VCaP (cell line): ENCODE data around the gene CAPN12.

Experiments
- H3K27ac ChIP-seq: fragments of 450-650 bp; 2 replicates; pipeline ENCODE4 v1.5.1; 2017
- CTCF ChIP-seq: fragments of 450-650 bp; conservative IDR thresholded peaks from 2 replicates; pipeline ENCODE4 v1.5.1; 2017; ENCODE audit warnings: mild to moderate bottlenecking, moderate library complexity

Gene CAPN12

GRCh38 chr19:38697641-38698071 is 46.6 kb downstream of the CAPN12 start:
- H3K27ac ChIP-seq, result no peak overlapping the region
- no peak for TF ChIP-seq CTCF

GRCh38 chr19:38697197-38697596 is 47.1 kb downstream of the CAPN12 start:
- no peak for TF ChIP-seq CTCF
- H3K27ac ChIP-seq, result no peak overlapping the region

GRCh38 chr19:38696729-38697055 is 47.6 kb downstream of the CAPN12 start:
- H3K27ac ChIP-seq, result no peak overlapping the region
- TF ChIP-seq CTCF, result no peak

GRCh38 chr19:38695832-38696728 is 48.2 kb downstream of the CAPN12 start:
- no peak for TF ChIP-seq CTCF
- H3K27ac ChIP-seq, result no peak overlapping the region

- no peak for TF ChIP-seq CTCF
- no peak overlapping the region for H3K27ac ChIP-seq
Observed at GRCh38 chr19:38695317-38695683, 49.0 kb downstream of the CAPN12 start.

GRCh38 chr19:38693380-38694223 is 50.7 kb downstream of the CAPN12 start:
- TF ChIP-seq CTCF, result no peak
- H3K27ac ChIP-seq, result no peak overlapping the region
